Measurements from ENCODE around the gene HEPACAM2.

The HEPACAM2 gene

DNA sequence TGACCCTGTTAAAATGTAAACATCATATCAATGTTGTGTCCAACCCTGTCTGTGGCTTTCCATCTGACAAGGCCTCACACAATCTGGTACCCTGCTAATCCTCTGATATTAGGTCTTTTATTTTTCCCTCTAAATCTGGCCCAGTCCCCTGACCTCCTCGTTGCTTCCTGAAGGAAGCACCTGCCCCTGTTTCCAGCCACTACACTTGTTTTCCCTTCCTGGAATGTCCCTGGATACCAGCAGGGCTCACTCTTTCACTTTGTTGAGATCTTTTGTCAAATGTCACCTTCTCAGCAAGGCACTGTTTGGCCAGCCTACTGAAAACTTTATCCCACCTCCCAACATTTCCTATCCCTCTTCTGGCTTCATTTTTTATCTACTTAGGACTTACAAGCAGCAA lies 80.2 kb downstream of the HEPACAM2 start:
- H3K4me3 Mint-ChIP-seq, result peak overlapping the region; percentile 69
- H3K4me1 Mint-ChIP-seq (ENCODE audit: low read depth), result peaks cover 33% of the 10 kb centered on the region
- no peaks in the 10 kb centered on the region for H3K9me3 Mint-ChIP-seq (ENCODE audit: low read depth)
- H3K36me3 Mint-ChIP-seq, result peaks cover 28% of the 10 kb centered on the region
- peak overlapping the region; percentile 59 for H3K27ac Mint-ChIP-seq
- no peaks in the 10 kb centered on the region for H3K27me3 Mint-ChIP-seq

DNA sequence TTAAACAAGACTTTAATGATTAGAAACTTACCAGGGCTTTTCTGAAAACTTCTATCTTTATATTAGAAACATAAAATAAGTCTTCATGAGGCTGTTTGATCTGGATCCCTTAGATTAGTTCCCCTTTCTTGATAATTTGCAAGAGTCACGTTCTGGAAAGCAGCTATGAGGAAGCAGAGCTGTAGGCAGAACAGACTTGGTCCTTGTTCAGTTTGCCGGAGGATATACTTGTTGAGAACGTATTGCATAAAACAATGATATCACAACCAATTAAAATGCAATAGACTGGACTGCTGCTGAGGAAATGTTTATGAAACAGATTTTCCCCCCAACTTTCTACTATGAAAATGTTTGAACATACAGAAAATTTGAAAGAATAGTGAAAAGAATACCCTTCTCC lies 80.9 kb downstream of the HEPACAM2 start:
- H3K27ac Mint-ChIP-seq, result no peak overlapping the region
- H3K9me3 Mint-ChIP-seq (ENCODE audit: low read depth), result no peaks in the 10 kb centered on the region
- H3K36me3 Mint-ChIP-seq, result peaks cover 25% of the 10 kb centered on the region
- peaks cover 33% of the 10 kb centered on the region for H3K4me1 Mint-ChIP-seq (ENCODE audit: low read depth)
- peak overlapping the region; percentile 33 for H3K4me3 Mint-ChIP-seq
- no peaks in the 10 kb centered on the region for H3K27me3 Mint-ChIP-seq

DNA sequence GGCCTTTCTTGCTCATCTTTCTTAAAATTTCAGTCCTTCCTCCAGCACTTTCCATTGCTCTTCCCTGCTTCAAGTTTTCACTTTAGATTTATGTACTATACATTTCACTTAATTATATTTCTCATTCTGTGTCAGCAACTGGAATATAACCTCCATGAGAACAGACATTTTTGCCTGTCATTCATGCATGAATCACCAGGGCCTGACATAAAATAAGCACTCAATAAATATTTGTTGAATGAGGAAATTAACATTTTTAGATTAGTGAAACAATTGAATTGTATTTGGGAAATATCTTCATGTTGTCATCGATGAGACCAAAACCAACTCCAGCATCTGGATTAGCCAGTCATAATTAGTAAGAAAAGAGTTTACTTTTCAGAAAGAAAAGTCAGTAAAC lies 84.1 kb downstream of the HEPACAM2 start:
- H3K27me3 Mint-ChIP-seq, result no peaks in the 10 kb centered on the region
- H3K4me1 Mint-ChIP-seq (ENCODE audit: low read depth), result peaks cover 19% of the 10 kb centered on the region
- peaks cover 35% of the 10 kb centered on the region for H3K36me3 Mint-ChIP-seq
- H3K27ac Mint-ChIP-seq, result no peak overlapping the region
- peaks cover 8% of the 10 kb centered on the region for H3K9me3 Mint-ChIP-seq (ENCODE audit: low read depth)
- no peak overlapping the region for H3K4me3 Mint-ChIP-seq

DNA sequence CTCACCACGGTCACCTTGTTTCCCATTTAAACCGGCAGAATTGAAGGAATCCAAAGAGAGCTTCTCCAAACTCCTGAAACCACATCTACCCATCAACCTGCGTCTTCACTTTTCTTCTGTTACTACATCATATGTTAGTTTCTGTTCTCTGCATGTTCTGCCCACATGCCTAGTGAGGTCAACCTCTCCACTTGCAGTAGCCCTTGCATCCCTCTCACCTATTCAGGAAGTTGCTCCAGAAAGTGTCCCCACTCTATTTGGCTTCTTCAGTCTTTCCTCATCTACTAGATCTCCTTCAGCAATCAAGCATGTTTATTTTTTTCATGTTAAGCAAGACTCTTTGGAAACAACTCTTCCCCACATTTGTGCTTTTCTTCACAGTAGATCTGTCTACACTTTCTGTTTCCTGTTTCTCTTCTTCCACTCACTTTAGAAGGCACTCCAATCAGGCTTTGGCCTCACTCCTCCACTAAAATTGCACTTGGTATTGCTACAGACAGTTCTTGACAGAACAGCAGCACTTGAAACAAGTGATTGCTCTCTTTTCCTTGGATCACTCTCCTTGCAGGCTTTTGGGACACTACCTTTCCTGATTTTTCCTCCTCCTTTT lies 85.6 kb downstream of the HEPACAM2 start:
- no peak overlapping the region for H3K27ac Mint-ChIP-seq
- H3K9me3 Mint-ChIP-seq (ENCODE audit: low read depth), result peaks cover 8% of the 10 kb centered on the region
- no peaks in the 10 kb centered on the region for H3K27me3 Mint-ChIP-seq
- peaks cover 42% of the 10 kb centered on the region for H3K36me3 Mint-ChIP-seq
- H3K4me3 Mint-ChIP-seq, result no peak overlapping the region
- H3K4me1 Mint-ChIP-seq (ENCODE audit: low read depth), result peaks cover 7% of the 10 kb centered on the region

DNA sequence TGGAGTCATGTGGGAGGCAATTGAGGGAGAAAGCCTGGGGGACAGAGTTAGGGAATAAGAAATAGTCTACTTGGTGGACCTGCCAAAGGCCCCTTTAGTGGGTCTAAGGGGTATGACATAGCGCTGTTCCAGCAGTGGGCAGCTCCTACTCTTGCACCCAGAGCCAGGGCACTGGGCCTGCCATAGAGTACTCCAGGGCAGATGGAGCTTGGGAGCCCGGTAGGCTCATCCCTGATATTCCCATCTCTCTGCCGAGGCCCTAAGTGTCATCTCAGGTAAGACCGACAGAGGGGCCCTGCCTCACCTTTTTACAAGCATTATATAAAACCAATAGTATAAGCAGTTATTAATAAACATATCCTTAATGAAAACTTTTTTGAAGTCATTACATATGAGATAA lies 87.7 kb downstream of the HEPACAM2 start:
- H3K27me3 Mint-ChIP-seq, result no peaks in the 10 kb centered on the region
- H3K36me3 Mint-ChIP-seq, result peaks cover 48% of the 10 kb centered on the region
- H3K4me3 Mint-ChIP-seq, result no peak overlapping the region
- H3K27ac Mint-ChIP-seq, result no peak overlapping the region
- H3K4me1 Mint-ChIP-seq (ENCODE audit: low read depth), result no peaks in the 10 kb centered on the region
- peaks cover 27% of the 10 kb centered on the region for H3K9me3 Mint-ChIP-seq (ENCODE audit: low read depth)

Data from activated naive CD8-positive, alpha-beta T cell (primary cell).